H1 (cell line): ENCODE measurements around the gene TBC1D26. TPM values are rescaled to one million over a fixed set of nuclear protein-coding genes. Genes with fewer than 3 reads are reported as not detected.

Experiments used
- CTCF ChIA-PET: fragments of 300-600 bp; sonication (Branson Sonifier 250); formaldehyde crosslinking; loops from one replicate; lab custom pipeline; 2021; ENCODE audit not compliant: partially characterized antibody; lab: Charles Lee
- POLR2A ChIA-PET: fragments of 300-600 bp; sonication (Branson Sonifier 250); formaldehyde crosslinking; loops from one replicate; lab custom pipeline; 2021; ENCODE audit warnings: inconsistent platforms; ENCODE audit not compliant: partially characterized antibody; lab: Charles Lee
- DNase-seq, 2 experiments: peaks; one replicate each; pipeline versions ENCODE4 v3.0.0 to v3.0.0-alpha.2; 2010 to 2022; ENCODE audit warnings: low spot score in 2 of 2, low read depth in 1 of 2, mixed read lengths in 1 of 2
- FAIRE-seq: peaks from 2 replicates; lab custom pipeline; 2011; peaks lifted over from hg19 to GRCh38; lab: Jason Lieb, UNC
- H2AFZ ChIP-seq: 2 replicates; pipeline ENCODE4 v1.8.1; 2012; ENCODE audit warnings: low read length, inconsistent platforms
- H2AK5ac ChIP-seq: 2 replicates; pipeline ENCODE4 v1.6.1; 2013; ENCODE audit warnings: low read depth, low read length
- H2BK120ac ChIP-seq: replicated peaks from 2 replicates; pipeline ENCODE3; 2013; ENCODE audit warnings: low read depth, low read length, inconsistent platforms
- H2BK12ac ChIP-seq: 2 replicates; pipeline ENCODE4 v1.6.1; 2013; ENCODE audit warnings: low read depth, low read length
- H2BK15ac ChIP-seq: 2 replicates; pipeline ENCODE4 v1.6.1; 2013; ENCODE audit warnings: low read length
- H2BK20ac ChIP-seq: 2 replicates; pipeline ENCODE4 v1.6.1; 2013; ENCODE audit warnings: low read length
- H2BK5ac ChIP-seq: 2 replicates; pipeline ENCODE4 v1.6.1; 2013; ENCODE audit warnings: low read depth, low read length
- H3K14ac ChIP-seq: 2 replicates; pipeline ENCODE4 v1.6.1; 2013; ENCODE audit warnings: inconsistent platforms; ENCODE audit not compliant: insufficient read length
- H3K18ac ChIP-seq: 2 replicates; pipeline ENCODE4 v1.6.1; 2013; ENCODE audit warnings: low read length; ENCODE audit errors: extremely low read depth
- H3K23ac ChIP-seq: 2 replicates; pipeline ENCODE4 v1.6.1; 2013; ENCODE audit warnings: inconsistent platforms; ENCODE audit not compliant: insufficient read length
- H3K23me2 ChIP-seq: 2 replicates; pipeline ENCODE4 v1.6.1; 2013; ENCODE audit warnings: low read depth, low read length
- H3K27ac ChIP-seq: 2 replicates; pipeline ENCODE4 v1.6.1; 2011; ENCODE audit warnings: low read depth, low read length, inconsistent platforms
- H3K27me3 ChIP-seq, 4 experiments: replicated peaks in 1 of 4; 1 replicate in 1 of 4; 2 replicates in 3 of 4; pipeline versions ENCODE4 v1.6.1 to v1.8.1; 2011 to 2013; ENCODE audit warnings: low read length in 3 of 4, mild to moderate bottlenecking in 3 of 4, inconsistent platforms in 2 of 4, mixed read lengths in 2 of 4, moderate library complexity in 1 of 4; ENCODE audit not compliant: control insufficient read depth in 3 of 4, insufficient read depth in 3 of 4; ENCODE audit errors: extremely low read depth in 1 of 4
- H3K36me3 ChIP-seq, 4 experiments: 2 replicates each; pipeline versions ENCODE4 v1.6.1 to v1.8.1; 2011 to 2013; ENCODE audit warnings: mild to moderate bottlenecking in 4 of 4, low read length in 3 of 4, moderate library complexity in 2 of 4, control low read depth in 1 of 4, inconsistent platforms in 1 of 4; ENCODE audit not compliant: insufficient read depth in 4 of 4, control insufficient read depth in 2 of 4
- H3K4ac ChIP-seq: replicated peaks from 2 replicates; pipeline ENCODE3; 2013; ENCODE audit warnings: low read length, low read depth, mixed read lengths, inconsistent platforms; ENCODE audit not compliant: insufficient read length
- H3K4me1 ChIP-seq, 4 experiments: replicated peaks in 1 of 4; 1 replicate in 1 of 4; 2 replicates in 3 of 4; pipeline versions ENCODE4 v1.6.1 to v1.8.1; 2011 to 2013; ENCODE audit warnings: low read length in 3 of 4, inconsistent platforms in 2 of 4, mixed read lengths in 1 of 4; ENCODE audit not compliant: insufficient read depth in 4 of 4, control insufficient read depth in 3 of 4
- H3K4me2 ChIP-seq, 2 experiments: 2 replicates each; pipeline versions ENCODE4 v1.6.1 to v1.8.1; 2011 to 2013; ENCODE audit warnings: low read depth in 2 of 2, low read length in 2 of 2, control low read depth in 1 of 2, inconsistent platforms in 1 of 2, mild to moderate bottlenecking in 1 of 2; ENCODE audit not compliant: insufficient read depth in 1 of 2
- H3K4me3 ChIP-seq, 4 experiments: fragments of 200-600, 300-600 bp in 1 of 4; sonication (generic), shearing (Covaris generic), sonication (Bioruptor Twin) in 1 of 4; 2 replicates each; pipeline versions ENCODE4 v1.5.1 to v1.8.1; 2011 to 2016; ENCODE audit warnings: low read length in 4 of 4, low read depth in 3 of 4, control low read depth in 2 of 4, inconsistent platforms in 2 of 4, mild to moderate bottlenecking in 2 of 4, mixed read lengths in 1 of 4, moderate library complexity in 1 of 4; ENCODE audit not compliant: insufficient read depth in 2 of 4; ENCODE audit errors: extremely low read depth in 1 of 4
- H3K56ac ChIP-seq: replicated peaks from 2 replicates; pipeline ENCODE3; 2013; ENCODE audit warnings: low read depth, mild to moderate bottlenecking, mixed read lengths, low read length, inconsistent platforms; ENCODE audit not compliant: insufficient read length
- H3K79me1 ChIP-seq: 2 replicates; pipeline ENCODE4 v1.6.1; 2013; ENCODE audit warnings: low read depth, low read length, control low read depth
- H3K79me2 ChIP-seq, 2 experiments: 2 replicates each; pipeline versions ENCODE4 v1.6.1 to v1.8.1; 2012 to 2013; ENCODE audit warnings: low read length in 2 of 2, mild to moderate bottlenecking in 2 of 2, inconsistent platforms in 1 of 2; ENCODE audit not compliant: insufficient read depth in 2 of 2, control insufficient read depth in 1 of 2
- H3K9ac ChIP-seq, 4 experiments: replicated peaks in 1 of 4; 1 replicate in 1 of 4; 2 replicates in 3 of 4; pipeline versions ENCODE4 v1.6.1 to v1.8.1; 2011 to 2013; ENCODE audit warnings: low read depth in 3 of 4, low read length in 3 of 4, control low read depth in 2 of 4, mild to moderate bottlenecking in 2 of 4, moderate library complexity in 2 of 4, inconsistent platforms in 1 of 4; ENCODE audit errors: extremely low read depth in 1 of 4
- H3K9me3 ChIP-seq, 2 experiments: 2 replicates each; pipeline versions ENCODE4 v1.6.1 to v1.8.1; 2012 to 2013; ENCODE audit warnings: mild to moderate bottlenecking in 2 of 2, moderate library complexity in 2 of 2, control low read depth in 1 of 2, inconsistent platforms in 1 of 2, low read depth in 1 of 2, low read length in 1 of 2, mixed read lengths in 1 of 2; ENCODE audit not compliant: insufficient read depth in 2 of 2
- H4K20me1 ChIP-seq, 2 experiments: replicated peaks in 1 of 2; 2 replicates each; pipeline versions ENCODE3 to v1.8.1; 2011 to 2013; ENCODE audit warnings: inconsistent platforms in 2 of 2, low read length in 2 of 2, mild to moderate bottlenecking in 1 of 2; ENCODE audit not compliant: insufficient read depth in 2 of 2, control insufficient read depth in 1 of 2
- H4K5ac ChIP-seq: 2 replicates; pipeline ENCODE4 v1.6.1; 2013; ENCODE audit warnings: low read length, low read depth, mixed read lengths, inconsistent platforms; ENCODE audit not compliant: insufficient read length
- H4K8ac ChIP-seq: 2 replicates; pipeline ENCODE4 v1.8.0; 2013; ENCODE audit warnings: mild to moderate bottlenecking, moderate library complexity, low read length, inconsistent platforms; ENCODE audit not compliant: insufficient read depth; ENCODE audit errors: extremely low read depth
- H4K91ac ChIP-seq: replicated peaks from 2 replicates; pipeline ENCODE3; 2013; ENCODE audit warnings: low read length, mixed read lengths, inconsistent platforms; ENCODE audit not compliant: insufficient read length
- CTBP2 ChIP-seq: IDR thresholded peaks from 2 replicates; pipeline ENCODE4 v1.7.0; 2011; ENCODE audit warnings: borderline replicate concordance, mild to moderate bottlenecking, moderate library complexity, mixed read lengths, low read length; ENCODE audit not compliant: insufficient read depth, insufficient read length
- HDAC6 ChIP-seq: IDR thresholded peaks from one replicate; pipeline ENCODE4 v1.7.1; 2012; ENCODE audit warnings: low read depth, mild to moderate bottlenecking, inconsistent platforms, low read length, moderate library complexity
- RXRA ChIP-seq: IDR thresholded peaks from 2 replicates; pipeline ENCODE4 v1.6.1; 2011; ENCODE audit warnings: low read depth, mild to moderate bottlenecking, low read length, moderate library complexity; ENCODE audit not compliant: insufficient read depth
- SAP30 ChIP-seq: fragments of 300-600 bp; sonication (generic); IDR thresholded peaks from 2 replicates; pipeline ENCODE4 v1.7.1; 2012; ENCODE audit warnings: low read length, moderate library complexity, mild to moderate bottlenecking, inconsistent platforms; ENCODE audit not compliant: insufficient read depth, insufficient replicate concordance
- YY1 ChIP-seq: IDR thresholded peaks from 2 replicates; pipeline ENCODE4 v1.6.1; 2011; ENCODE audit warnings: low read depth, mild to moderate bottlenecking, low read length
- ZNF274 ChIP-seq: IDR thresholded peaks from 2 replicates; pipeline ENCODE4 v1.7.0; 2012; ENCODE audit warnings: low read length, borderline replicate concordance; ENCODE audit errors: extremely low read depth
- WGBS, 2 experiments: shearing (Covaris generic) in 1 of 2; methylation state at CpG; one replicate each; pipeline versions ENCODE4 v1.1.6 to v1.1.7; 2013 to 2015; ENCODE audit warnings: low lambda C conversion rate in 2 of 2, mixed read lengths in 2 of 2, inconsistent platforms in 1 of 2, low coverage in 1 of 2, missing lambda C conversion rate in 1 of 2; ENCODE audit not compliant: insufficient replicate concordance in 2 of 2, insufficient coverage in 1 of 2, insufficient read length in 1 of 2; ENCODE audit errors: extremely low coverage in 1 of 2, missing lambda C conversion rate in 1 of 2; 5-methylcytosine and 5-hydroxymethylcytosine counted together
- polyA plus RNA-seq, 7 experiments: library from polyadenylated mRNA; depleted of rRNA in 3 of 7; stranded (reverse) in 5 of 7; unstranded in 2 of 7; fragments of >200 nt in 5 of 7; fragments of 200-250 nt in 2 of 7; gene quantifications; 1 replicate in 5 of 7; 2 replicates in 1 of 7; 4 replicates in 1 of 7; pipeline versions ENCODE4 v1.2.1 to v1.2.3, GENCODE V29; 2011 to 2013; ENCODE audit warnings: missing spikeins in 2 of 7, mixed read lengths in 2 of 7
- total RNA-seq: library from RNA; stranded (reverse); fragmentation: NEBNext Ultra II Directional; extraction: Animal tissue kit (Norgen Biotek cat#: 25700); gene quantifications from 2 replicates; pipeline ENCODE4 v1.2.1, GENCODE V29; 2021
- TF ChIP-seq, protein P1 (sequence below): IDR thresholded peaks from 2 replicates; pipeline ENCODE4 v1.6.1; 2011; ENCODE audit warnings: low read length, improper control_type of control experiment

The TBC1D26 gene
- total and polyA plus RNA-seq, 2 of the 8 experiments (the other 6 are each of a cell fraction or from before 2014, with no cell fraction given) = 0.84 to 1.4 TPM

DNA sequence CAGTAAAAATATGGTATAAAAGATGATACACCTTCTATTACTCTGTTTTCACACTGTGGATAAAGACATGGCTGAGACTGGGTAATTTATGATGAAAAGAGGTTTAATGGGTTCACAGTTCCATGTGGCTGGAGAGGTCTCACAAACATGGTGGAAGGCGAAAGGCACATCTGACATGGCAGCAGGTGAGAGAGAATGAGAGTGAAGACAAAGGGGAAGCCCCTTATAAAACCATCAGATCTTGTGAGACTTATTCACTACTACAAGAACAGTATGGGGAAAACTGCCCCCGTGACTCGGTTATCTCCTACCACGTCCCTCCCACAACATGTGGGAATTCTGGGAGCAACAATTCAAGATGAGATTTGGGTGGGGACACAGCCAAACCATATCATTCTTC lies 45.6 kb downstream of the TBC1D26 start:
- Histone ChIP-seq H4K5ac (no peak overlapping the region), H3K56ac (no peak overlapping the region), H3K4me1 (no peaks in the 10 kb centered on the region), H2BK15ac (no peak overlapping the region), H3K27me3 (no peaks in the 10 kb centered on the region), H2BK20ac (no peak overlapping the region), H3K23me2 (no peaks in the 10 kb centered on the region), H2BK5ac (no peak overlapping the region), H3K18ac (no peak overlapping the region), H3K9ac (no peak overlapping the region), H3K27ac (no peak overlapping the region), H3K4ac (no peak overlapping the region), H3K14ac (no peak overlapping the region), H3K79me2 (no peaks in the 10 kb centered on the region), H3K79me1 (no peaks in the 10 kb centered on the region), H4K91ac (no peak overlapping the region), H4K8ac (no peak overlapping the region), H3K4me2 (no peak overlapping the region), H4K20me1 (no peaks in the 10 kb centered on the region), H2AFZ (no peak overlapping the region), H3K36me3 (no peaks in the 10 kb centered on the region), H3K4me3 (no peak overlapping the region), H2BK120ac (no peak overlapping the region), H2BK12ac (no peak overlapping the region), H3K23ac (no peak overlapping the region), H2AK5ac (no peak overlapping the region), H3K9me3 (peaks cover 13 to 17% of the 10 kb centered on the region in 2 experiments)
- POLR2A ChIA-PET = no interaction called here
- WGBS, 2 experiments = 86% methylated on average over 4 of the region's 4 CpGs; no CpG with 5 or more reads in 1 of the 2 experiments
- no peak for DNase-seq
- TF ChIP-seq CTBP2 (no peak), SAP30 (no peak), YY1 (no peak), RXRA (no peak), ZNF274 (no peak), HDAC6 (no peak)
- TF ChIP-seq, protein P1, sequence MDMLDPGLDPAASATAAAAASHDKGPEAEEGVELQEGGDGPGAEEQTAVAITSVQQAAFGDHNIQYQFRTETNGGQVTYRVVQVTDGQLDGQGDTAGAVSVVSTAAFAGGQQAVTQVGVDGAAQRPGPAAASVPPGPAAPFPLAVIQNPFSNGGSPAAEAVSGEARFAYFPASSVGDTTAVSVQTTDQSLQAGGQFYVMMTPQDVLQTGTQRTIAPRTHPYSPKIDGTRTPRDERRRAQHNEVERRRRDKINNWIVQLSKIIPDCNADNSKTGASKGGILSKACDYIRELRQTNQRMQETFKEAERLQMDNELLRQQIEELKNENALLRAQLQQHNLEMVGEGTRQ = no peak
- CTCF ChIA-PET = no interaction called here
- FAIRE-seq = no peak
